GM18858 (cell line): Measurements from ENCODE around the gene SLC24A3.
"Not testable (repeated sequence)": the region's sequence is repeated elsewhere in the genome, so short reads cannot be mapped to it uniquely, and the experiment has no call there.

ENCODE experiments used
- ATAC-seq: cut with Tn5 transposase; IDR thresholded peaks from one replicate; pipeline ENCODE4 v1.9.1; 2021; ENCODE audit not compliant: unreplicated experiment

SLC24A3 gene

DNA sequence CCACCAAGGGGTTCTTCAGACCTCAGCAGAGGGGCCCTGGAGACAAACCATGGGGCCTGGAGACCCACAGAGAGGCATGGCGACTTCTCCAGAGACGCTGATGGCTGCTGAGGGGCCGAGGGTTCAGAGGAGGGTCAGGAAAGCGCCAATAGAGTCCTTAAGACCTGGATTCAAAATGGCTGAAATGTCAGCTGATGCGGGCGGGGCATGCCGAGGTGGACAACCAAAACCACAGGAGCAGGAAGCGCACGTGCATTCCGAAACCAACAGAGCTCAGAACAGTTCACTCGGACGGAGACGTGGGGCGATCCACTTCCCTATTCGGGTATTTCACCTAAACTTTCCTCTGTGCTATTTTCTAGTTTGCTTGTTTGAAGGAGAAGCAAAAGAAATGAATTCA is 445.7 kb downstream of the SLC24A3 start:
- ATAC-seq: peak; percentile 62

GRCh38 chr20:19659448-19659847 is 447.0 kb downstream of the SLC24A3 start:
- no peak for ATAC-seq

- ATAC-seq: no peak
Observed at GRCh38 chr20:19660808-19661378, 448.5 kb downstream of the SLC24A3 start.

DNA sequence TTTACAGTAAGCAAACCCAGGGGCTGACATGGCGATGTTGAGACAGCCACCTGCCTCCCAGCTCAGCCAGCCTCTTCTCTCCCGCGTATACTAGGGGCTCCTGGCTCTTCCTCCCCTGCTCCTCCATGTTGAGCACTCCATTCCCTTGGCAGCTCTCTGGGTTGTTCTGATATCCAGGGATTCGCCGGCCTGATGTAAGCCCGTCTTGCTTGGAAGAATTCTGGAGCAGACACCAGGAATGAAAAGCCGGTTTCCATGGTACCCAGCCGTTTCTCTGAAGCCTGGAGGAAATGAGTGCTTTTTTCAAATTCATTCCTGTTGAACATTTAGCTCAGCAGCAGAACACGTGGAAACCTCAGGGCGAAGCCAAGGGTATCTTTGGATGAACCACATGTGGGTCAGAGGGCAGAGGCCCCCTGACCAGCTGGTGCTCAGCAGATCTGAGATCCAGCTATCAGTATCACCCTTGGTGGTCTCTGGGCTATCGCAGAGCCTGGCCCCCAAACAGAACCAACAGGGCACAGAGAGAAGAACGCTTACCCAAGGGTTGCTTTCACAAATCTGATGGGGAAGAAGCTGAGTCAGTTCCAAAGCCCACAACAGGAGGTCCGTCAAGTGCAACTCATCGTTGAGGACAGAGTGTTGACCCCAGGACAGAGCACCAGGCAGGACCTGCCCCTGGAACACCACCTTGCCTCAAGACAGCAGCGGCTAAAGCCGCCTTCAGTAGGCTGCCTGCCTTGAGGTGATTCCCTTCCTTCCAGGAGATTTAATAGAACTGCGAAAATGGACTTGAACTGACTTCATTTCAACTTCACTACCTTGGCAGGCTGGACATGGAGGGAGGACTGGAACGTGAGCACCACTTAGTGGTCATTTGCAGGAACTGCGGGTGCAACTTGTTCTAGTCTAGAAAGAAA is 449.5 kb downstream of the SLC24A3 start:
- ATAC-seq: no peak

GRCh38 chr20:19662637-19662995 is 450.2 kb downstream of the SLC24A3 start:
- ATAC-seq: no peak

DNA sequence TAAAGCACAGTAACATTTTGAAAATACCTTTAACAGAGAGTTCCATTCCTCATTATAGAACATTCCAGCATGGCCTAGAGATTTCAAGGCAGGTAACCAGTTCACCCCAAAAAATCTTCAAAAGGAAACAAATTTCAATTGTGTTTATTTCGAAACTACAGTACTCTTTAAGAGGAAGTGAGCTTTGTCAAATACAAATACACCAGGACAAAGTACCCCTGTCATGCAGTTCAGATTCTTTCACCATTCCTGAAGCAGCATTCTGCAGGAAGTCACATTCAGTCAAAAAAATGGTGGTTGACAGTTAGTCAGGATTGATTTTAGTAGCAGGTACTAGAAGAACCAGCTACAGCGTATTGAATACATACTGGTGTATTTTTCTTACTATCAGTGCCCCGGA is 456.0 kb downstream of the SLC24A3 start:
- no peak for ATAC-seq

- no peak for ATAC-seq
Observed at GRCh38 chr20:19670829-19671228, 458.4 kb downstream of the SLC24A3 start.

DNA sequence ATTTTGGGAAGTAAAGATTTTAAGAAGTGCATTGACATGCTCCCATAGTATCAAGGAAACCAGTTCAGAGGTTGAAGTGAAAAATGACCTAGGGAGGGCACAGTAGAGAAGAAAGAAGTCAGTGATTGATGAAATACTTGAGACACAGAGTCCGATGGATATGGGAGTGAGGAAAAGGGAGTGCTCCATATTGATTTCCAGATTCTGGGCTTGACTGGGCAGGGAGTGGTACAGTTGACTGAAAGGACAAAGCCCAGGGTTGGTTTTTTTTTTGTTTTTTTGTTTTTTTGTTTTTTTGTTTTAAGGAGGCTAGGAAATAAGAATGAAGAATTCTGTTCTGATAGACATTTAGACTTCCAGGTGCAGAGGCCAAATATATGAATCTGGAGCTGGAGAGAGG is 458.9 kb downstream of the SLC24A3 start:
- ATAC-seq: no peak

- no peak for ATAC-seq
Observed at GRCh38 chr20:19672498-19672897, 460.1 kb downstream of the SLC24A3 start.

- ATAC-seq: no peak
Observed at GRCh38 chr20:19673575-19673974, 461.1 kb downstream of the SLC24A3 start.

DNA sequence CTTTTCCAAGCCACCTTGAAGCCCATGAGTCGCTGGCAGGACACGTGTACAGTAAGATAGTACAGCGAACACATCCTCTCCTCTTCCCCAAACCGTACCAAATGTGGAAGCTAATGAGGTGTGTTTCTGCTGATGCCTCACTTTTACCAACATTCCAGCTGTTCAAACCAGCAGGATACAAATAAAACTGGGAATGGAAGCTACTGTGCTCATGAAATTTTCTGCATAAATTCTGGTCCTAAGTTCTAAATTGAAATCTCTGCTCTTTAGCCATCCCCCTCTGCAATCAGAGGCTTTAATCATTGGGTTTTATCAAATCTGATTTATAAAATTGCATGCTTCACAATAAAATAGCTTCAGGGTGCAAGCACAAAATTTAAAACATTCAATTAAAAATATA is 463.8 kb downstream of the SLC24A3 start:
- no peak for ATAC-seq

DNA sequence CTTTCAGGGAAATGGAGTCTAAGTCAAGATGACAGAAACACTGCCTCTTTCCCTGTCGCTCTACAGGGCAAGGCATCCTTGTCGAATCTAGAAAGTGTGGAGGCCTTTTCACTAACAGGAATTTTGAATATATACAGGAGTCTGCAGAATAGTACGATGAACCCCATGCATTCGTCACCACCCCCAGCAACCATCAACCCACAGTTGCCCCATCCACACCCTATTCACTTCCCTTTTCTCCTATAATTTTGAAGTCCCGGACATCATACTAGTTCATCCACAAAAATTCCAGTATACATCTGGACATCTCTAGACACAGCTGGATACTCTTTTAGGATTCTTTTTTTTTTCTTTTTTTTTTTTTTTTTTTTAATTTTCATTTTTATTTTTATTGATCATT is 464.9 kb downstream of the SLC24A3 start:
- no peak for ATAC-seq

GRCh38 chr20:19678591-19678990 is 466.1 kb downstream of the SLC24A3 start:
- not testable (repeated sequence) for ATAC-seq

DNA sequence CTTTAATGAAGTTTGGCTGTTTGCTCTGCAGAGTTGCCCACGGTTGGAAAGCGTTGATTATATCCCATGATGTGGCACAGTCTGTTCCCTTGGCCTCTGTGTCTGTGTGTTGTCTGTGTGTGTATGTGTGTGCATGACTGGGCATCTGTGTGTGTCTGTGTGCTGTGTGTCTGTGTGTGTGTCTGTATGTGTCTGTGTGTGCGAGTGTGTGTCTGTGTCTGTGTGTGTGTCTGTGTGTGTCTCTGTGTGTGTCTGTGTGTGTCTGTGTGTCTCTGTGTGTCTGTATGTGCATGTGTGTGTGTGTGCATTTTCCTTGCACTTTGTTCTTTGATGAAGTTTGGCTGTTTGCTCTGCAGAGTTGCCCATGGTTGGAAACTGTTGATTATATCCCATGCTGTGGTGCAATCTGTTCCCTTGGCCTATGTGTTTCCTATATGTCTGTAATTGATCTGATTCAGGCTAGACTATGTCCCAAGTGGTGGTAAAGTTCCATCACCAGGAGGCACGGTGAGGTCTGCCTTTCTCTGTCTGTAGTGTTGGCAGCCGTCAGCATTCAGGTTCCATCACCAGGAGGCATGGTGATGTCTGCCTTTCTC is 467.6 kb downstream of the SLC24A3 start:
- ATAC-seq: no peak

DNA sequence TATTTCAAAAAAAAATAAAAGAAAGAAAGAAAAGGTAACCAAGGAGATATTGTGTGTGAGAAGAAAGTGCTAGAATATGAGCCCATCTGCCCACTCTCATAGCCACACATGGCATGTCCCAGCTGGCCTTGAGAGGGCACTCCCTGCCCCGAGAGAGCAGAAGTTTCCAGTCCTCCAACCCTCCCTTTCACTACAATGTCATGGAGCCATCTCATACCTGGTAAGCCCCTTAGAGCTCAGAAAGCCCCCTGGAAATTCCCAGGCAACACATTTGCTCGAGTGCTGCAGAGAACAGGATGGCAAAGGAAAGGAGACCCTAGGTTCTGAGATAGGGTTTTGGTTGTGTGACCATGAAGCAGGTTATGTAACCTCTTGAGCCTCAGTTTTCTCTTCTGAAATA is 469.8 kb downstream of the SLC24A3 start:
- no peak for ATAC-seq

GRCh38 chr20:19683188-19683587 is 470.7 kb downstream of the SLC24A3 start:
- ATAC-seq: no peak

- ATAC-seq: no peak
Observed at GRCh38 chr20:19683822-19684221, 471.4 kb downstream of the SLC24A3 start.

DNA sequence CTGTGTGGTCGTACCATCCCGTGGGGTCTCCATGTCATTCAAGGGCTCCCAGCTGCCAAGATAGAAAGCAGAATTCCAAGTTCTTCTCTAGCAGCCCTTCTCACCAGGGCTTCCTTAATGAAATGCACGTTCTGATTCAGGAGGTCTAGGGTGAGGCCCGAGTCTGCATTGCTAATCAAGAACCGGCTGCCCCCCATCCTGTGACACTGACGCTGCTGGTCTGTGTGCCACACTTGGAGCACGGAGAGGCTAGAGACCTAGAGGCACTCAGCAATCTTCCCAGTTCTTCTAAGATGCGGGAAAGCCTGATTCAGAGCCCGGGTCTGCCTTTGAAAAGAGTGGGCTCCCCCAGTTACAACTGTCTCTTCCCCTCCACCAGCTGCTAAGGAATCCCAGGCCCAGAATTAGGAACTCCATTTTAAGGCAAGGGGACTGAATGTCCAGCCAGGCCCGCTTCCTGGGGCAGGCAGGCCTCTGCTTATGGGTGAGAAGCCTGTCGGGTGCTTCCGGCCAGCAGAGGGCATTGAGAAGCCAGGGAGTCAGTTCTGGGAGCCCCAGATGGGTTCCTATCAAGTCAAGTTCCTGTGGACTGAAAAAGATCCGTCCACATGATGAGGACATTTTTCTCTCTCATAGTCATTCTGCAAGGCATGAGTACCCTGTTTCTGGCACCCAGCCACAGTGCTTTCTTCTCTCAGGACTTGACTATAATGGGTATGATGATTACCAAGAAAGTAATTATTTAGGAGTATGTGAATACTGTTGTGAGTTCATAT is 475.8 kb downstream of the SLC24A3 start:
- no peak for ATAC-seq

DNA sequence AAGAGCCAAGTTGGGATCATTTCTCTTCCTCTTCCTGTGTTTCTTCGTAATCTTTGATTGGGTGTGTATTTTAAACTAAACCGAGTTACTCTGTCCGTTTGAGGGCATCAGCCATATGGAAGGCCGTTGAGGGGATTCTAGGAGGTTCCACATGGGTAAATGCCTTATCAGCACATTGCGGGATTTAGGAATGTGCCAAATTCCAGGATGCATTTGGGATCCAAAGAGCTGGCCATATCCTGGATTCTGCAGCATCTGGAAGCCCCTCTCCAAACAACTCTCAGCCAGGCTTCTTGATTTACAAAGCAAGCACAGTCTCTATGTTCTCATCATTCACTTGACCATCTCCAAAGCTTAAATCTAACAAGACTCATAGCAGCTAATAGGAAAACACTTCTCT is 478.0 kb downstream of the SLC24A3 start:
- no peak for ATAC-seq

DNA sequence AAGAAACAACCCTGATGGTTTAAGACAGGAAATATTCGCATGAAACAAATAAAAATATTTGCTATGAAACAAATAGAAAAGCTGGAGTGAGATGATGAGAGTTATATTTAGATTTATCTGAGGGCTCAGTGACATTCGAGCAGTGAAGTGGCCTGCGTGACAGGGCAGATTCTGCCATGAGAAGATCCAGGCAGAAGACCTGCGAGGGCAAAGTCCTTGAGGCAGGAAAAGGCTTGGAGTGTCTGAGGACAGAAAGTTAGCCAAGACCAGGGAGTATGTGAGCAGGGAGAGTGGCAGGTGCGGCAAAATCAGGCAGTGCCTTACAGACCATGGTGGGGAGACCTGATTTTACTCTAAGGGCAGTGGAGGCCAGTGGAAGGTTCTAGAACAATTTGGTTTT is 478.7 kb downstream of the SLC24A3 start:
- no peak for ATAC-seq

DNA sequence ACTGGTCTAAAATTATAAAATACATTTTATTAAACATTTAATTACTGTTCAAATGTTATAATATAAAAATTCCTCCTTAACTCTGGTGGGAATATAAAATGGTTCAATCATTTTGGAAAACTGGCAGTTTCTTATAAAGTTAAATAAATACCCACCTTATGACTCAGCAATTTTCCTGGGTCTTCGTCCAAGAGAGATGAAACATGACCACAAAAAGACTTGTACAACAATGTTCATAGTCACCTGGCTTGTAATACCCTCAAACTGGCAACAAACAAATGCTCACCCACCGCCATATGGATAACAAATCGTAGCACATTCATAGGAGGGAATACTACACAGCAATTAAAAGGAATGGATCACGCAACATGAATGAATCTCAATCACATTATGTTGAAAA is 479.7 kb downstream of the SLC24A3 start:
- ATAC-seq: no peak
